Liver (tissue), 3 donors: Measurements from ENCODE around the gene PFDN6.

Experiments
- ATF3 ChIP-seq: IDR thresholded peaks from 2 replicates; pipeline ENCODE4 v1.6.1; 2016; ENCODE audit warnings: antibody characterized with exemption
- CTCF ChIP-seq: fragments of 150-350 bp; IDR thresholded peaks from 2 replicates; pipeline ENCODE4 v1.5.1; 2017; ENCODE audit warnings: improper control_type of control experiment, low read depth, low read length; ENCODE audit not compliant: missing input control
- GABPA ChIP-seq, 2 donors: IDR thresholded peaks in 1 of 2; conservative IDR thresholded peaks in 1 of 2; 2 replicates each; pipeline ENCODE4 v1.6.1; 2016; ENCODE audit warnings: antibody characterized with exemption in 2 of 2, mild to moderate bottlenecking in 1 of 2, moderate library complexity in 1 of 2
- HNF4A ChIP-seq, 2 donors: conservative IDR thresholded peaks; 2 replicates each; pipeline ENCODE4 v1.6.1; 2016; ENCODE audit warnings: antibody characterized with exemption in 2 of 2, mild to moderate bottlenecking in 2 of 2
- JUND ChIP-seq, 2 donors: IDR thresholded peaks; 2 replicates each; pipeline ENCODE4 v1.6.1; 2016; ENCODE audit warnings: antibody characterized with exemption in 2 of 2
- REST ChIP-seq: IDR thresholded peaks from 2 replicates; pipeline ENCODE4 v1.6.1; 2016; ENCODE audit warnings: antibody characterized with exemption, mild to moderate bottlenecking
- SP1 ChIP-seq: IDR thresholded peaks from 2 replicates; pipeline ENCODE4 v1.6.1; 2018; ENCODE audit warnings: antibody characterized with exemption, mild to moderate bottlenecking
- TAF1 ChIP-seq: conservative IDR thresholded peaks from 2 replicates; pipeline ENCODE4 v1.6.1; 2016; ENCODE audit warnings: antibody characterized with exemption, mild to moderate bottlenecking
- YY1 ChIP-seq: IDR thresholded peaks from 2 replicates; pipeline ENCODE4 v1.6.1; 2016; ENCODE audit warnings: antibody characterized with exemption, mild to moderate bottlenecking
- donor health status: healthy.
- donor health status: healthy.

- TF ChIP-seq CTCF (no peak), JUND (IDR thresholded peaks at IDR 0.05) (no peak), ATF3 (no peak), REST (no peak), GABPA (IDR thresholded peaks at IDR 0.05 in 1 of 2, conservative IDR thresholded peaks at IDR 0.05 in 1 of 2) (no peak), SP1 (no peak), HNF4A (conservative IDR thresholded peaks at IDR 0.05) (peak in 1 of 2 donors; percentile 7), TAF1 (no peak), YY1 (no peak)
Measured at GRCh38 chr6:33295621-33296369, 6.4 kb downstream of the PFDN6 start.
